CD4-positive, alpha-beta memory T cell (primary cell): ENCODE results near the gene CCL7. TPM values are rescaled to one million over a fixed set of nuclear protein-coding genes. Genes with fewer than 3 reads are reported as not detected.

ENCODE experiments used
- CTCF ChIA-PET: fragments of 350-600 bp; sonication (Branson Sonifier 250); formaldehyde crosslinking; loops from one replicate; lab custom pipeline; 2021; ENCODE audit warnings: inconsistent platforms; ENCODE audit not compliant: partially characterized antibody; lab: Charles Lee
- POLR2A ChIA-PET: fragments of 350-600 bp; sonication (Branson Sonifier 250); formaldehyde crosslinking; loops from one replicate; lab custom pipeline; 2021; ENCODE audit not compliant: partially characterized antibody; lab: Charles Lee
- DNase-seq, 5 donors: peaks; one replicate each; pipeline versions ENCODE4 v3.0.0 to v3.0.0-alpha.2; 2020 to 2022; ENCODE audit warnings: mixed read lengths in 1 of 5
- H3K27ac ChIP-seq: one replicate; pipeline ENCODE4 v1.7.0; 2013; ENCODE audit warnings: low read depth, low read length
- H3K27me3 ChIP-seq: 2 replicates; pipeline ENCODE4 v1.7.0; 2013; ENCODE audit warnings: mild to moderate bottlenecking, low read length, moderate library complexity; ENCODE audit not compliant: insufficient read depth
- H3K36me3 ChIP-seq: 2 replicates; pipeline ENCODE4 v1.7.0; 2013; ENCODE audit warnings: mild to moderate bottlenecking, low read length, moderate library complexity; ENCODE audit not compliant: insufficient read depth
- H3K4me1 ChIP-seq: 2 replicates; pipeline ENCODE4 v1.7.0; 2013; ENCODE audit warnings: mild to moderate bottlenecking, low read length, moderate library complexity; ENCODE audit not compliant: insufficient read depth
- H3K4me3 ChIP-seq, 2 donors: one replicate each; pipeline ENCODE4 v1.7.0; 2013; ENCODE audit warnings: low read length in 2 of 2, mild to moderate bottlenecking in 1 of 2
- H3K9me3 ChIP-seq, 2 donors: one replicate each; pipeline ENCODE4 v1.7.0; 2013; ENCODE audit warnings: low read length in 2 of 2, control low read depth in 1 of 2; ENCODE audit not compliant: control insufficient read depth in 1 of 2
- H3K27ac Mint-ChIP-seq, 7 donors: one replicate each; pipeline ENCODE4 v1.8.0; 2020 to 2021; ENCODE audit warnings: mixed read lengths in 7 of 7, mild to moderate bottlenecking in 6 of 7, inconsistent platforms in 3 of 7, moderate library complexity in 3 of 7
- H3K27me3 Mint-ChIP-seq, 2 donors: one replicate each; pipeline ENCODE4 v1.8.0; 2020 to 2021; ENCODE audit warnings: mixed read lengths in 2 of 2
- H3K36me3 Mint-ChIP-seq, 2 donors: one replicate each; pipeline ENCODE4 v1.8.0; 2020 to 2021; ENCODE audit warnings: mixed read lengths in 2 of 2, inconsistent platforms in 1 of 2, mild to moderate bottlenecking in 1 of 2
- H3K4me1 Mint-ChIP-seq, 4 donors: one replicate each; pipeline ENCODE4 v1.8.0; 2020 to 2021; ENCODE audit warnings: mixed read lengths in 4 of 4, mild to moderate bottlenecking in 1 of 4
- H3K4me3 Mint-ChIP-seq, 8 donors: one replicate each; pipeline ENCODE4 v1.8.0; 2020 to 2021; ENCODE audit warnings: mixed read lengths in 8 of 8, mild to moderate bottlenecking in 7 of 8, moderate library complexity in 6 of 8, inconsistent platforms in 3 of 8
- H3K9me3 Mint-ChIP-seq, 8 donors: one replicate each; pipeline ENCODE4 v1.8.0; 2020 to 2021; ENCODE audit warnings: mixed read lengths in 8 of 8, mild to moderate bottlenecking in 5 of 8, inconsistent platforms in 3 of 8, moderate library complexity in 1 of 8
- intact Hi-C: fragments of 100-400 bp; cut with micrococcal nuclease; formaldehyde crosslinking; loops from one replicate; pipeline ENCODE4 v1.15.1; 2023
- polyA plus RNA-seq, 2 donors: library from polyadenylated mRNA; unstranded; fragments of 300-500 nt; fragmentation: Illumina TruSeq; gene quantifications; one replicate each; pipeline ENCODE4 v1.2.3, GENCODE V29; 2021
- total RNA-seq, 2 experiments: library from RNA; stranded (reverse); gene quantifications; one replicate each; pipeline ENCODE4 v1.2.3, GENCODE V29; 2021

CCL7 gene
- total and polyA plus RNA-seq, 4 experiments from 2014 or later = not detected

- Mint-ChIP-seq H3K27ac (no peak overlapping the region), H3K4me3 (no peak overlapping the region), H3K27me3 (peaks cover 8 to 17% of the 10 kb centered on the region in 2 donors), H3K36me3 (no peaks in the 10 kb centered on the region), H3K9me3 (no peaks in the 10 kb centered on the region), H3K4me1 (no peaks in the 10 kb centered on the region)
- Histone ChIP-seq H3K9me3 (no peaks in the 10 kb centered on the region), H3K4me3 (no peak overlapping the region), H3K27ac (no peak overlapping the region), H3K4me1 (no peaks in the 10 kb centered on the region), H3K27me3 (no peaks in the 10 kb centered on the region), H3K36me3 (no peaks in the 10 kb centered on the region)
- intact Hi-C loops = no loop called here
- no peak for DNase-seq
- POLR2A ChIA-PET = no interaction called here
- CTCF ChIA-PET = no interaction called here
Observed at GRCh38 chr17:34287875-34288274, 17.9 kb downstream of the CCL7 start.

GRCh38 chr17:34290586-34290985, 20.6 kb downstream of the CCL7 start:
- POLR2A ChIA-PET = no interaction called here
- intact Hi-C loops = no loop called here
- no peaks in the 10 kb centered on the region for H3K4me1 Mint-ChIP-seq
- no peak overlapping the region for H3K27ac Mint-ChIP-seq
- Histone ChIP-seq H3K27me3 (no peaks in the 10 kb centered on the region), H3K27ac (no peak overlapping the region), H3K4me3 (no peak overlapping the region), H3K36me3 (no peaks in the 10 kb centered on the region), H3K4me1 (no peaks in the 10 kb centered on the region), H3K9me3 (no peaks in the 10 kb centered on the region)
- peaks cover 0 to 2% (median 0%) of the 10 kb centered on the region in 8 donors for H3K9me3 Mint-ChIP-seq
- H3K27me3 Mint-ChIP-seq = peaks cover 8 to 13% of the 10 kb centered on the region in 2 donors
- no peak for DNase-seq
- H3K36me3 Mint-ChIP-seq = no peaks in the 10 kb centered on the region
- no peak overlapping the region for H3K4me3 Mint-ChIP-seq
- CTCF ChIA-PET = no interaction called here

GRCh38 chr17:34291721-34292348, 21.8 kb downstream of the CCL7 start:
- intact Hi-C loops = no loop called here
- Histone ChIP-seq H3K27ac (no peak overlapping the region), H3K27me3 (no peaks in the 10 kb centered on the region), H3K4me3 (no peak overlapping the region), H3K36me3 (no peaks in the 10 kb centered on the region), H3K4me1 (no peaks in the 10 kb centered on the region), H3K9me3 (no peaks in the 10 kb centered on the region)
- Mint-ChIP-seq H3K36me3 (no peaks in the 10 kb centered on the region), H3K4me1 (no peaks in the 10 kb centered on the region), H3K9me3 (peaks cover 0 to 5% (median 0%) of the 10 kb centered on the region in 8 donors), H3K27me3 (peaks cover 8 to 12% of the 10 kb centered on the region in 2 donors), H3K4me3 (no peak overlapping the region), H3K27ac (no peak overlapping the region)
- DNase-seq = no peak
- ChIA-PET POLR2A (no interaction called here), CTCF (no interaction called here)

- H3K27ac ChIP-seq = no peak overlapping the region
- H3K9me3 ChIP-seq = no peaks in the 10 kb centered on the region
- Mint-ChIP-seq H3K4me3 (no peak overlapping the region), H3K27me3 (peaks cover 14 to 23% of the 10 kb centered on the region in 2 donors), H3K27ac (peak overlapping the region in 1 of 7 donors; percentile 17), H3K36me3 (no peaks in the 10 kb centered on the region), H3K9me3 (peaks cover 0 to 10% (median 5%) of the 10 kb centered on the region in 8 donors), H3K4me1 (no peaks in the 10 kb centered on the region)
- no peaks in the 10 kb centered on the region for H3K36me3 ChIP-seq
- H3K27me3 ChIP-seq = no peaks in the 10 kb centered on the region
- no peak overlapping the region for H3K4me3 ChIP-seq
- no peak for DNase-seq
- ChIA-PET CTCF (no interaction called here), POLR2A (no interaction called here)
- intact Hi-C loops = no loop called here
- no peaks in the 10 kb centered on the region for H3K4me1 ChIP-seq
Observed at GRCh38 chr17:34299027-34299426, 29.0 kb downstream of the CCL7 start.

DNA sequence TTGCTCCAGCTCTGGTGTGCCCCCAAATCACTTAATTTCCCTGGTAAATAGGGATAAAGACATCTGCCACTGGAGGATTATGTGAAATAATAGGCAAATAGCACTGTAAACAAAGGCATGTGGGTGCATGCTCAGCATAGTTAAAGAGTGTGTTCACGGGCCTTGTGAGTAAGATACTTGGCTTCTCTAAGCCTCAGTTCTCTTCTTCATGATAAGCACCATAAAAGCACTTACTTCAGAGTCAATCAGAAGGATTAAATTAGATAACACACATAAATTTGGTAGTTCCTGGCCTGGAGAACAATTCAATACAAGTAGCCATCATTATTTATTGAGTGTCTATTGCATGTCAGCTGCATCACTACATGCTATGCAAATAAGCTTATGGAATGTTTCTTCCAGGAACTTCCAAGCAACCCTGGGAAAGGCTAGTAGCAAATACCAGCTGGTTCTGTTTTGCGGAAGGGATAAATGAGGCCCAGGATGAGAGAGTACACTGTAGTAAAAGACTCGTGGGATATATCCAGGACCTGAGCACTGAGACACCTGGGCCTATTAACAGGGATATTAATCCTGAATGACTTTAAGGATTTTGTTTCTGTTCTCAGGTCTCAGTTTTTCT, 30.0 kb downstream of the CCL7 start:
- H3K4me3 ChIP-seq = no peak overlapping the region
- H3K27me3 ChIP-seq = no peaks in the 10 kb centered on the region
- H3K4me1 ChIP-seq = no peaks in the 10 kb centered on the region
- no peaks in the 10 kb centered on the region for H3K9me3 ChIP-seq
- H3K27me3 Mint-ChIP-seq = peaks cover 14 to 26% of the 10 kb centered on the region in 2 donors
- no peak overlapping the region for H3K27ac Mint-ChIP-seq
- intact Hi-C loops = no loop called here
- ChIA-PET POLR2A (no interaction called here), CTCF (no interaction called here)
- H3K4me1 Mint-ChIP-seq = no peaks in the 10 kb centered on the region
- H3K4me3 Mint-ChIP-seq = no peak overlapping the region
- H3K9me3 Mint-ChIP-seq = peaks cover 0 to 10% (median 5%) of the 10 kb centered on the region in 8 donors
- no peaks in the 10 kb centered on the region for H3K36me3 Mint-ChIP-seq
- no peak overlapping the region for H3K27ac ChIP-seq
- no peak for DNase-seq
- H3K36me3 ChIP-seq = no peaks in the 10 kb centered on the region

DNA sequence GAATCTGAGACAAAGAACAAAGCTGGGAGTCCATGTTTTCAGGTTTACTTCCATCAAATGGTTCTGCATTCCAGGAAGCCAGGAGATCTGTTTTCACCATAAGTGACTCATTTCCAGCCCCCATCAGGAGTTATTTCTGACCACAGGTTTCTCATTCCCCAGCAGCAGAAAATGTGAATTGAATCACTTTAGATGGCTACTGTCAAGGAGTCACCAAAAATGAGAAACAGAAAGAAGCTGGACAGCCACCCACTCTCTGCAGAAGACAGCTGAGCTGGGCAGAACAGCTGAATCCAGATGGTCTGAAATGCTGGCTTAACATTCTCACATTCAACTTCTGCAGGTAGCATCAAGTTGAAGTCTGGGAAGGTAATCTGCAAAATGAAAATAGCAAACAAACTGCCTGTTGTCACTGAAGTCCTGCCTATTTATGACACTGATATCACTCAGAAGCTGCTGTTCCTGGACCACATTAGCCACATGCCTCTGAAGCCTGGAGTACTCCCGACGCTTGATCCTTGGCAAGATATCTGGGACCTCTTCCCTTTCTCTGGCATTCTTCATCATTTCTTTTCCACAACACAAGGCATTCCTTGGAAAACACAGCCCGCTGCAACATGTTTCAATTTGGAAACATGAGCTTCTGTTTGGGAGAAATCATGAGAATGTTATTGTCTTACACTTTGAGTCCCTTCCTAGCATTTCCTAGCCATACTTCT, 30.8 kb downstream of the CCL7 start:
- CTCF ChIA-PET = no interaction called here
- no peak overlapping the region for H3K27ac ChIP-seq
- Mint-ChIP-seq H3K27me3 (peaks cover 14 to 29% of the 10 kb centered on the region in 2 donors), H3K9me3 (peaks cover 0 to 10% (median 5%) of the 10 kb centered on the region in 8 donors), H3K4me3 (no peak overlapping the region), H3K27ac (peak overlapping the region in 1 of 7 donors; percentile 22), H3K4me1 (no peaks in the 10 kb centered on the region), H3K36me3 (no peaks in the 10 kb centered on the region)
- no peaks in the 10 kb centered on the region for H3K4me1 ChIP-seq
- H3K9me3 ChIP-seq = no peaks in the 10 kb centered on the region
- no peak for DNase-seq
- intact Hi-C loops = no loop called here
- H3K4me3 ChIP-seq = no peak overlapping the region
- POLR2A ChIA-PET = no interaction called here
- no peaks in the 10 kb centered on the region for H3K27me3 ChIP-seq
- H3K36me3 ChIP-seq = no peaks in the 10 kb centered on the region

DNA sequence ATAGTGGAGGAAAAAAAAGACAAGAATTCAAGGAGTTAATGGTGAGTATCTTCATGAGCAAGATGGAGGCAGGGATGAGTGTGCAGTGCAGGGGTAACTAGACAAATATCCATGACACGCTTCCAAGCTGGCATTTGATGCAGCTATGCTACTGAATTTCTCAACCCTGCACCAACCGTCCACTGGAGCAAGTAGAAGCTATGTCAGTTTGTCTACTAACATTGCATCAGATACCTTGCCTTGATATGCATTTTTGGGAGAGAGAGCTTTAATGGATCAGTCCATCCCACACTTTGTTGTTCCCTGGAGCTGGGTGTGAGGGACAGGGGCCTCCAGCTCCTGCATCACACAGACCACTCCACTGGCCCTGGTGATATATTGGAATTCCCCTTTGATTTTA, 32.0 kb downstream of the CCL7 start:
- Mint-ChIP-seq H3K27me3 (peaks cover 14 to 29% of the 10 kb centered on the region in 2 donors), H3K36me3 (no peaks in the 10 kb centered on the region), H3K4me1 (no peaks in the 10 kb centered on the region), H3K4me3 (no peak overlapping the region), H3K9me3 (peaks cover 0 to 10% (median 4%) of the 10 kb centered on the region in 8 donors), H3K27ac (no peak overlapping the region)
- ChIA-PET POLR2A (no interaction called here), CTCF (no interaction called here)
- Histone ChIP-seq H3K9me3 (no peaks in the 10 kb centered on the region), H3K36me3 (no peaks in the 10 kb centered on the region), H3K4me3 (no peak overlapping the region), H3K4me1 (no peaks in the 10 kb centered on the region), H3K27ac (no peak overlapping the region), H3K27me3 (no peaks in the 10 kb centered on the region)
- DNase-seq = no peak
- intact Hi-C loops = no loop called here
